HCT116 (cell line): ENCODE measurements around the gene MOB3B. TPM values are rescaled to one million over a fixed set of nuclear protein-coding genes. Genes with fewer than 3 reads are reported as not detected.

ENCODE experiments used
- ATAC-seq: fragments of 200-7000 bp; cut with Tn5 transposase; 2 replicates; pipeline ENCODE4 v1.9.1; 2020; ENCODE audit warnings: mild to moderate bottlenecking, moderate library complexity
- BruUV-seq: library from RNA; stranded (reverse); fragments of 400-500 nt; replicated peaks from 2 replicates; lab custom pipeline; 2021; lab: Mats Ljungman, UMichigan
- CTCF ChIA-PET: fragments of 300-600 bp; sonication (Branson Sonifier 250); formaldehyde crosslinking; loops from one replicate; lab custom pipeline; 2021; ENCODE audit warnings: antibody characterized with exemption; lab: Charles Lee
- POLR2A ChIA-PET: fragments of 300-600, 350-600 bp; sonication (Branson Sonifier 250); formaldehyde crosslinking; loops from one replicate; lab custom pipeline; 2021; ENCODE audit warnings: antibody characterized with exemption; lab: Charles Lee
- RAD21 ChIA-PET, 2 experiments: fragments of 300-600 bp; sonication (Branson Sonifier 250); formaldehyde crosslinking; loops; one replicate each; lab custom pipeline; 2023; ENCODE audit warnings: low total read pairs in 2 of 2; ENCODE audit not compliant: uncharacterized antibody in 2 of 2, unreplicated experiment in 2 of 2, low non-redundant PET in 1 of 2; lab: Charles Lee
- DNase-seq: peaks from one replicate; pipeline ENCODE4 v3.0.0-alpha.2; 2010; ENCODE audit warnings: low read depth, low spot score
- H2AFZ ChIP-seq: fragments of 200-600 bp; shearing (Covaris generic), sonication (generic); 2 replicates; pipeline ENCODE4 v1.6.1; 2017; ENCODE audit warnings: low read depth, mixed run types, mixed read lengths, antibody characterized with exemption, low read length; ENCODE audit not compliant: poor library complexity, severe bottlenecking
- H3K27ac ChIP-seq: 2 replicates; pipeline ENCODE4 v1.5.1; 2012; ENCODE audit warnings: low read depth, low read length
- H3K27me3 ChIP-seq: fragments of 200-600 bp; sonication (generic); 2 replicates; pipeline ENCODE4 v1.6.1; 2016; ENCODE audit warnings: mixed run types, low read length, mixed read lengths; ENCODE audit not compliant: insufficient read depth
- H3K36me3 ChIP-seq, 2 experiments: fragments of 200-500 bp in 1 of 2; fragments of 200-600 bp in 1 of 2; sonication (Bioruptor generic) in 1 of 2; sonication (generic) in 1 of 2; 2 replicates each; pipeline versions ENCODE4 v1.5.1 to v1.6.1; 2014 to 2016; ENCODE audit warnings: low read length in 2 of 2, inconsistent platforms in 1 of 2, mixed read lengths in 1 of 2, mixed run types in 1 of 2; ENCODE audit not compliant: insufficient read depth in 2 of 2, control insufficient read depth in 1 of 2
- H3K4me1 ChIP-seq, 2 experiments: fragments of 200-600 bp in 1 of 2; sonication (generic) in 1 of 2; 2 replicates each; pipeline versions ENCODE4 v1.5.1 to v1.6.1; 2012 to 2017; ENCODE audit warnings: low read length in 2 of 2, inconsistent platforms in 1 of 2, mild to moderate bottlenecking in 1 of 2, mixed read lengths in 1 of 2, mixed run types in 1 of 2, moderate library complexity in 1 of 2; ENCODE audit not compliant: insufficient read depth in 2 of 2, control insufficient read depth in 1 of 2
- H3K4me2 ChIP-seq: fragments of 200-600 bp; sonication (generic); 2 replicates; pipeline ENCODE4 v1.6.1; 2017; ENCODE audit warnings: mixed run types, low read length, mixed read lengths
- H3K4me3 ChIP-seq, 2 experiments: fragments of 200-600 bp in 1 of 2; sonication (generic) in 1 of 2; replicated peaks in 1 of 2; 2 replicates each; pipeline ENCODE4 v1.5.1; 2011 to 2016; ENCODE audit warnings: low read length in 2 of 2, control low read depth in 1 of 2, low read depth in 1 of 2, mild to moderate bottlenecking in 1 of 2, mixed read lengths in 1 of 2, mixed run types in 1 of 2
- H3K79me2 ChIP-seq: fragments of 200-600 bp; sonication (generic); 2 replicates; pipeline ENCODE4 v1.6.1; 2017; ENCODE audit warnings: mild to moderate bottlenecking, mixed run types, low read length, moderate library complexity, mixed read lengths; ENCODE audit not compliant: insufficient read depth
- H3K9ac ChIP-seq: fragments of 200-600 bp; sonication (generic); 2 replicates; pipeline ENCODE4 v1.6.1; 2016; ENCODE audit warnings: low read length, mixed read lengths
- H3K9me2 ChIP-seq: fragments of 200-600 bp; sonication (generic), shearing (Covaris generic); 2 replicates; pipeline ENCODE4 v1.6.1; 2017; ENCODE audit warnings: mixed run types, mild to moderate bottlenecking, moderate library complexity; ENCODE audit not compliant: insufficient read depth
- H3K9me3 ChIP-seq, 2 experiments: fragments of 200-500 bp in 1 of 2; fragments of 200-600 bp in 1 of 2; sonication (Bioruptor generic) in 1 of 2; sonication (generic) in 1 of 2; 2 replicates each; pipeline ENCODE4 v1.6.1; 2014 to 2017; ENCODE audit warnings: low read length in 2 of 2, mixed read lengths in 2 of 2, inconsistent platforms in 1 of 2, low read depth in 1 of 2, mild to moderate bottlenecking in 1 of 2, mixed run types in 1 of 2, moderate library complexity in 1 of 2; ENCODE audit not compliant: control insufficient read depth in 1 of 2, insufficient read depth in 1 of 2
- H4K20me1 ChIP-seq: fragments of 200-600 bp; sonication (generic), shearing (Covaris generic); 2 replicates; pipeline ENCODE4 v1.6.1; 2017; ENCODE audit warnings: mixed run types, mild to moderate bottlenecking, moderate library complexity; ENCODE audit not compliant: insufficient read depth
- ATF3 ChIP-seq: IDR thresholded peaks from 2 replicates; pipeline ENCODE4 v1.6.1; 2012
- CBX3 ChIP-seq: IDR thresholded peaks from 2 replicates; pipeline ENCODE4 v1.6.1; 2012; ENCODE audit warnings: low read depth
- CEBPB ChIP-seq: IDR thresholded peaks from 2 replicates; pipeline ENCODE4 v1.6.1; 2012; ENCODE audit warnings: low read depth
- EGR1 ChIP-seq: IDR thresholded peaks from 2 replicates; pipeline ENCODE4 v1.6.1; 2012; ENCODE audit warnings: low read depth
- ELF1 ChIP-seq: IDR thresholded peaks from 2 replicates; pipeline ENCODE4 v1.6.1; 2012; ENCODE audit warnings: low read depth, borderline replicate concordance
- EZH2 ChIP-seq: fragments of 200-600 bp; sonication (generic); IDR thresholded peaks from 2 replicates; pipeline ENCODE4 v1.6.1; 2017; ENCODE audit warnings: antibody characterized with exemption, mixed run types
- EZH2phosphoT487 ChIP-seq: fragments of 200-600 bp; IDR thresholded peaks from 2 replicates; pipeline ENCODE4 v1.6.1; 2018; ENCODE audit warnings: antibody characterized with exemption, borderline replicate concordance
- FOSL1 ChIP-seq: IDR thresholded peaks from 2 replicates; pipeline ENCODE4 v1.6.1; 2012; ENCODE audit warnings: low read depth
- JUND ChIP-seq: IDR thresholded peaks from 2 replicates; pipeline ENCODE4 v1.6.1; 2012
- MAX ChIP-seq: IDR thresholded peaks from 2 replicates; pipeline ENCODE4 v1.6.1; 2012
- POLR2A ChIP-seq: IDR thresholded peaks from 2 replicates; pipeline ENCODE4 v1.7.0; 2011; ENCODE audit warnings: borderline replicate concordance; ENCODE audit not compliant: insufficient read depth, insufficient read length; ENCODE audit errors: extremely low read depth
- POLR2AphosphoS5 ChIP-seq: IDR thresholded peaks from 2 replicates; pipeline ENCODE4 v1.6.1; 2011; ENCODE audit warnings: mild to moderate bottlenecking, low read depth, low read length, moderate library complexity
- REST ChIP-seq: IDR thresholded peaks from 2 replicates; pipeline ENCODE4 v1.6.1; 2012; ENCODE audit warnings: low read depth
- SIN3A ChIP-seq: IDR thresholded peaks from 2 replicates; pipeline ENCODE4 v1.6.1; 2012; ENCODE audit warnings: low read depth
- SP1 ChIP-seq: IDR thresholded peaks from 2 replicates; pipeline ENCODE4 v1.6.1; 2012; ENCODE audit warnings: low read depth
- SRF ChIP-seq: IDR thresholded peaks from 2 replicates; pipeline ENCODE4 v1.6.1; 2012; ENCODE audit warnings: low read depth
- TCF7L2 ChIP-seq: IDR thresholded peaks from 2 replicates; pipeline ENCODE4 v1.7.0; 2011; ENCODE audit warnings: borderline replicate concordance, inconsistent platforms; ENCODE audit not compliant: insufficient read depth, insufficient read length; ENCODE audit errors: extremely low read depth
- YY1 ChIP-seq: IDR thresholded peaks from 2 replicates; pipeline ENCODE4 v1.6.1; 2011; ENCODE audit warnings: low read length, low read depth, moderate library complexity, mild to moderate bottlenecking; ENCODE audit not compliant: insufficient replicate concordance; ENCODE audit errors: extremely low read depth
- ZFX ChIP-seq: fragments of 450-650 bp; IDR thresholded peaks from 2 replicates; pipeline ENCODE4 v1.6.1; 2017
- intact Hi-C: fragments of 100-400 bp; cut with micrococcal nuclease; formaldehyde crosslinking; loops from 2 replicates; pipeline ENCODE4 v1.10.0; 2022
- total RNA-seq: library from RNA; stranded (reverse); gene quantifications from one replicate; pipeline ENCODE4 v1.2.1, GENCODE V29; 2021; ENCODE audit not compliant: unreplicated experiment

The MOB3B gene
- total RNA-seq, 1 experiment from 2014 or later: 1.2 TPM

GRCh38 chr9:27519466-27520465, 9.8 kb downstream of the MOB3B start:
- BruUV-seq: no TSS peak
- H3K36me3 ChIP-seq: no peaks in the 10 kb centered on the region
- ChIA-PET RAD21 (no interaction called here), CTCF (no interaction called here)
- TF ChIP-seq SP1 (no peak), REST (no peak), MAX (no peak), SRF (no peak), ATF3 (no peak), EZH2phosphoT487 (no peak), JUND (no peak), FOSL1 (no peak), CBX3 (no peak), YY1 (no peak), SIN3A (no peak), CEBPB (no peak), TCF7L2 (no peak), EGR1 (no peak), POLR2AphosphoS5 (no peak), POLR2A (no peak), ZFX (no peak), EZH2 (no peak), ELF1 (no peak)
- TF ChIP-seq, all 23 proteins: peak for 0
- Histone ChIP-seq H3K9me2 (no peaks in the 10 kb centered on the region), H3K27ac (no peak overlapping the region), H2AFZ (no peak overlapping the region), H3K79me2 (no peaks in the 10 kb centered on the region), H3K9ac (no peak overlapping the region), H3K9me3 (no peaks in the 10 kb centered on the region), H4K20me1 (no peaks in the 10 kb centered on the region), H3K4me1 (no peaks in the 10 kb centered on the region), H3K4me2 (no peak overlapping the region), H3K27me3 (no peaks in the 10 kb centered on the region), H3K4me3 (no peak overlapping the region)
- POLR2A ChIA-PET: no interaction called here
- intact Hi-C loops: no loop called here
- ATAC-seq (no peak), DNase-seq (no peak)
